K562 (cell line): ENCODE results near the gene WDR19. TPM values are rescaled to one million over a fixed set of nuclear protein-coding genes. Genes with fewer than 3 reads are reported as not detected.
A peak's percentile ranks its signal among the peaks of the same experiment; 100 is the strongest.

Source experiments
- ATAC-seq: fragments of 200-7000 bp; cut with Tn5 transposase; 3 replicates; pipeline ENCODE4 v1.9.1; 2020; ENCODE audit warnings: moderate library complexity
- BruUV-seq: library from RNA; stranded (reverse); fragments of 400-500 nt; replicated peaks from 2 replicates; lab custom pipeline; 2021; lab: Mats Ljungman, UMichigan
- CTCF ChIA-PET: fragments of 300-600 bp; formaldehyde crosslinking; extraction: SDS; loops from one replicate; lab custom pipeline; 2021; ENCODE audit warnings: low intra/inter-chr PET ratio; lab: Yijun Ruan, JAX
- POLR2A ChIA-PET: fragments of 300-600, 350-650 bp; sonication (Branson Sonifier 250); formaldehyde crosslinking; extraction: SDS; loops from one replicate; lab custom pipeline; 2021; ENCODE audit warnings: antibody characterized with exemption, inconsistent platforms; lab: Yijun Ruan, JAX
- DNase-seq, 4 experiments: peaks; one replicate each; pipeline versions ENCODE4 v3.0.0 to v3.0.0-alpha.2; 2011 to 2018; ENCODE audit warnings: low spot score in 3 of 4, mixed read lengths in 3 of 4; ENCODE audit errors: extremely low read depth in 1 of 4
- FAIRE-seq: peaks from 2 replicates; lab custom pipeline; 2011; peaks lifted over from hg19 to GRCh38; lab: Jason Lieb, UNC
- H2AFZ ChIP-seq: 2 replicates; pipeline ENCODE4 v1.6.0; 2011; ENCODE audit warnings: low read depth, low read length, control low read depth, inconsistent platforms
- H3K27ac ChIP-seq: fragments of 200-600 bp; 3 replicates; pipeline ENCODE4 v1.8.0; 2011; ENCODE audit warnings: low read depth, mild to moderate bottlenecking, control low read depth, inconsistent platforms, low read length, moderate library complexity, mixed read lengths; ENCODE audit errors: extremely low read depth
- H3K27me3 ChIP-seq, 2 experiments: fragments of 300-600 bp in 1 of 2; 2 replicates in 1 of 2; 3 replicates in 1 of 2; pipeline versions ENCODE4 v1.6.0 to v1.8.0; 2011; ENCODE audit warnings: inconsistent platforms in 2 of 2, low read length in 2 of 2, mild to moderate bottlenecking in 1 of 2, mixed read lengths in 1 of 2, moderate library complexity in 1 of 2; ENCODE audit not compliant: control insufficient read depth in 2 of 2, insufficient read depth in 2 of 2
- H3K36me3 ChIP-seq: fragments of 300-600 bp; 3 replicates; pipeline ENCODE4 v1.8.0; 2011; ENCODE audit warnings: mild to moderate bottlenecking, low read length, inconsistent platforms; ENCODE audit not compliant: control insufficient read depth, insufficient read depth
- H3K4me1 ChIP-seq, 2 experiments: fragments of 200-600 bp in 1 of 2; replicated peaks in 1 of 2; 2 replicates in 1 of 2; 3 replicates in 1 of 2; pipeline versions ENCODE4 v1.5.1 to v1.8.0; 2011; ENCODE audit warnings: inconsistent platforms in 2 of 2, low read length in 2 of 2, mild to moderate bottlenecking in 1 of 2, mixed read lengths in 1 of 2, moderate library complexity in 1 of 2; ENCODE audit not compliant: control insufficient read depth in 2 of 2, insufficient read depth in 2 of 2
- H3K4me2 ChIP-seq: 2 replicates; pipeline ENCODE4 v1.6.1; 2011; ENCODE audit warnings: low read length, control low read depth, inconsistent platforms, mixed read lengths; ENCODE audit not compliant: insufficient read depth
- H3K4me3 ChIP-seq: fragments of 200-600 bp; sonication (generic), shearing (Covaris generic); 2 replicates; pipeline ENCODE4 v1.5.1; 2016; ENCODE audit warnings: control low read depth, inconsistent platforms
- H3K79me2 ChIP-seq: fragments of 200-600 bp; 3 replicates; pipeline ENCODE4 v1.8.0; 2011; ENCODE audit warnings: low read length, inconsistent platforms; ENCODE audit not compliant: control insufficient read depth, insufficient read depth
- H3K9ac ChIP-seq, 2 experiments: 2 replicates each; pipeline versions ENCODE4 v1.6.0 to v1.6.1; 2011; ENCODE audit warnings: low read depth in 2 of 2, low read length in 2 of 2, control low read depth in 1 of 2, inconsistent platforms in 1 of 2, mild to moderate bottlenecking in 1 of 2, mixed read lengths in 1 of 2; ENCODE audit not compliant: insufficient read depth in 1 of 2
- H3K9me1 ChIP-seq: one replicate; pipeline ENCODE4 v1.6.0; 2011; ENCODE audit warnings: inconsistent platforms, mild to moderate bottlenecking, low read length, moderate library complexity; ENCODE audit not compliant: control insufficient read depth, insufficient read depth
- H3K9me3 ChIP-seq: replicated peaks from 2 replicates; pipeline ENCODE4 v1.5.1; 2011; ENCODE audit warnings: low read depth, low read length, inconsistent platforms; ENCODE audit not compliant: control insufficient read depth, insufficient read depth
- H4K20me1 ChIP-seq: replicated peaks from 2 replicates; pipeline ENCODE4 v1.6.1; 2011; ENCODE audit warnings: low read length, inconsistent platforms, mixed read lengths; ENCODE audit not compliant: control insufficient read depth, insufficient read depth
- JUND ChIP-seq, 2 experiments: IDR thresholded peaks; 2 replicates in 1 of 2; 3 replicates in 1 of 2; pipeline ENCODE4 v1.6.1; 2011; ENCODE audit warnings: borderline replicate concordance in 2 of 2, low read depth in 2 of 2, low read length in 2 of 2, improper control_type of control experiment in 1 of 2, missing biosample characterization in 1 of 2, missing genetic modification characterization in 1 of 2, missing genetic modification reagents in 1 of 2
- PCBP2 ChIP-seq: fragments of 200-400 bp; formaldehyde crosslinking; IDR thresholded peaks from 2 replicates; pipeline ENCODE4 v1.6.1; 2018; ENCODE audit warnings: low read length, low read depth, mild to moderate bottlenecking, moderate library complexity; ENCODE audit not compliant: poor library complexity, severe bottlenecking
- WGBS: fragments of 100-300 bp; shearing (Covaris generic); methylation state at CpG from one replicate; pipeline ENCODE4 v1.1.6; 2016; ENCODE audit warnings: low coverage, mixed read lengths; ENCODE audit not compliant: insufficient coverage; ENCODE audit errors: missing lambda C conversion rate; 5-methylcytosine and 5-hydroxymethylcytosine counted together
- in situ Hi-C: fragments of 300-500 bp; cut with MboI; formaldehyde crosslinking; loops from 4 replicates; pipeline ENCODE4 v1.15.0; 2018; ENCODE audit warnings: inconsistent platforms, mixed read lengths
- intact Hi-C: fragments of 100-400 bp; cut with micrococcal nuclease; formaldehyde crosslinking; loops from 2 replicates; pipeline ENCODE4 v1.14.2; 2022
- polyA plus RNA-seq, 8 experiments: library from polyadenylated mRNA; depleted of rRNA in 4 of 8; stranded (reverse) in 5 of 8; unstranded in 3 of 8; fragments of >200 nt; fragmentation: Nextera tagmentation in 2 of 8; fragmentation: Illumina TruSeq in 1 of 8; extraction: Ambion mirVana in 2 of 8; extraction: Trizol in 1 of 8; gene quantifications; 2 replicates each; pipeline versions ENCODE4 v1.2.1 to v1.2.3, GENCODE V29; 2011 to 2014; ENCODE audit warnings: inconsistent platforms in 1 of 8, missing spikeins in 1 of 8
- total RNA-seq, 7 experiments: library from RNA; depleted of rRNA in 6 of 7; stranded (reverse); fragments of >200 nt in 6 of 7; fragmentation: Illumina TruSeq in 2 of 7; extraction: Trizol in 2 of 7; gene quantifications; 2 replicates each; pipeline versions ENCODE4 v1.2.1 to v1.2.3, GENCODE V29; 2011 to 2021; ENCODE audit warnings: low replicate concordance in 1 of 7

WDR19 gene
- total and polyA plus RNA-seq, 9 of the 15 experiments (the other 6 are each of a cell fraction or from before 2014, with no cell fraction given) = 6.8 to 37.6 (median 11.2) TPM

DNA sequence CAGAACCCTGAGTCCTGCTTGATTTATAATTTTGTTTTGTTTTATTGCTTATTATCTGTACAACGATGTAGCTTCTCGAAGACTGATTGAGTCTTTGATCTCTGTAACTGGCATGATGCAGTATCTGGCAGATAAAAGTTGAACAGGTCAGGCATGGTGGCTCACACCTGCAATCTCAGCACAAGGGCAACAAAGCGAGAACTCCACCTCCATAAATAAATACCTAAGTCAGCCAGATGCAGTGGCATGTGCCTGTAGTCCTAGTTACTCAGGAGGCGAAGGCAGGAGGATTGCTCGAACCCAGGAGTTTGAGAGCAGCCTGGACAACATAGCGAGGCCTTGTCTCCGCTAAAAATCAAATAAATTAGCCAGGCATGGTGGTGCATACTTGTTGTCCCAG, 15.7 kb upstream of the WDR19 start:
- no peak overlapping the region for H3K4me2 ChIP-seq
- no TSS peak for BruUV-seq
- no peak overlapping the region for H3K4me3 ChIP-seq

DNA sequence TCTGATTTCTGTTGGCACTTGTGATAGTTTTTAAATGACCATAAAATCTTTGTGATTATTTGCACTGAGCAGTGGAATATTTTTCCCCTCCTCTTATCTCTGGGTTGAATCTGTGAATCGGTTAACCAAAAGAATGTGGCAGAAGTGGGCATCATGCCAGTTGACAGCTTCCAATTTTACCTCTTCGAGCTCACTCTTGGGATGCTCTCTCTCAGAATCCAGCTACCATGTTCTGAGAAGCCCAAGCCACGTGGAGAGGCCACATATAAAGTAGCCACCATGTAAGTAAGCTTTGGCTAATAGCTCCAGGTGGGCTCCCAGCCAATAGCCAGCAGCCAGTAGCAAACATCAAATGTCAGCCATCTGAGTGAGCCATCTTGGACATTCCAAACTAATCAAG, 12.9 kb upstream of the WDR19 start:
- Histone ChIP-seq H3K27me3 (no peaks in the 10 kb centered on the region), H3K9me1 (no peaks in the 10 kb centered on the region), H3K4me3 (no peak overlapping the region), H2AFZ (no peak overlapping the region), H3K4me2 (no peak overlapping the region), H3K9ac (no peak overlapping the region), H3K4me1 (no peaks in the 10 kb centered on the region), H3K9me3 (no peaks in the 10 kb centered on the region), H3K27ac (no peak overlapping the region), H3K79me2 (no peaks in the 10 kb centered on the region), H4K20me1 (no peaks in the 10 kb centered on the region), H3K36me3 (no peaks in the 10 kb centered on the region)
- no TSS peak for BruUV-seq
- ChIA-PET CTCF (no interaction called here), POLR2A (no interaction called here)
- 13% methylated on average over 3 of the region's 3 CpGs for WGBS
- intact Hi-C loops (no loop called here), in situ Hi-C loops (no loop called here)
- ATAC-seq (no peak), FAIRE-seq (no peak), DNase-seq (no peak)
- no peak for TF ChIP-seq JUND (IDR thresholded peaks at IDR 0.05; ENCODE audit: borderline replicate concordance, low read depth, low read length)
- TF ChIP-seq JUND (tag; IDR thresholded peaks at IDR 0.05; ENCODE audit: borderline replicate concordance, low read depth, low read length) = no peak

More for the DNA sequence above, 15.7 kb upstream of the WDR19 start:
- no peaks in the 10 kb centered on the region for H3K4me1 ChIP-seq
- TF ChIP-seq PCBP2 = no peak
- TF ChIP-seq, all 486 proteins: peak for 0
- intact Hi-C loops (no loop called here), in situ Hi-C loops (no loop called here)
- Histone ChIP-seq H3K9me3 (no peaks in the 10 kb centered on the region), H3K9ac (no peak overlapping the region), H3K27me3 (no peaks in the 10 kb centered on the region), H3K79me2 (no peaks in the 10 kb centered on the region), H3K9me1 (no peaks in the 10 kb centered on the region), H4K20me1 (no peaks in the 10 kb centered on the region), H3K36me3 (no peaks in the 10 kb centered on the region), H2AFZ (no peak overlapping the region; the same call in 1 of the 2 replicates), H3K27ac (no peak overlapping the region)
- ChIA-PET POLR2A (interaction anchor here (0.8 kb wide), 1 partner anchor 302 kb away, joined by 3 read pairs; no protein-coding TSS in a partner anchor), CTCF (no interaction called here)
- WGBS = 19% methylated on average over 7 of the region's 7 CpGs
- DNase-seq (no peak), ATAC-seq (no peak), FAIRE-seq (peak; percentile 40)
